GM23248 (cell line): ENCODE data around the gene PRPSAP2. TPM values are rescaled to one million over a fixed set of nuclear protein-coding genes. Genes with fewer than 3 reads are reported as not detected.

Experiments used
- DNase-seq: peaks from one replicate; pipeline ENCODE4 v3.0.0-alpha.2; 2015
- H2AFZ ChIP-seq: fragments of 200-600 bp; sonication (generic); 2 replicates; pipeline ENCODE4 v1.6.1; 2016; ENCODE audit warnings: antibody characterized with exemption
- H3F3A ChIP-seq: fragments of 200-600 bp; sonication (generic); 2 replicates; pipeline ENCODE4 v1.6.1; 2016; ENCODE audit warnings: mild to moderate bottlenecking, antibody characterized with exemption, mixed run types; ENCODE audit not compliant: insufficient read depth
- H3K27ac ChIP-seq: fragments of 200-600 bp; sonication (generic); 2 replicates; pipeline ENCODE4 v1.5.1; 2016; ENCODE audit warnings: mild to moderate bottlenecking
- H3K27me3 ChIP-seq: fragments of 200-600 bp; sonication (generic); replicated peaks from 2 replicates; pipeline ENCODE4 v1.6.1; 2016; ENCODE audit warnings: mild to moderate bottlenecking; ENCODE audit not compliant: insufficient read depth
- H3K36me3 ChIP-seq: fragments of 200-600 bp; sonication (generic); 2 replicates; pipeline ENCODE4 v1.6.1; 2016; ENCODE audit warnings: low read depth, mild to moderate bottlenecking
- H3K4me1 ChIP-seq: fragments of 200-600 bp; sonication (generic); 2 replicates; pipeline ENCODE4 v1.6.1; 2016; ENCODE audit warnings: mild to moderate bottlenecking; ENCODE audit not compliant: insufficient read depth
- H3K4me2 ChIP-seq: fragments of 200-600 bp; sonication (generic); one replicate; pipeline ENCODE4 v1.6.1; 2016; ENCODE audit warnings: mild to moderate bottlenecking; ENCODE audit not compliant: unreplicated experiment
- H3K4me3 ChIP-seq: fragments of 200-600 bp; sonication (generic); 2 replicates; pipeline ENCODE4 v1.5.1; 2016; ENCODE audit warnings: mild to moderate bottlenecking
- H3K79me2 ChIP-seq: fragments of 200-600 bp; sonication (generic); 2 replicates; pipeline ENCODE4 v1.6.1; 2016; ENCODE audit warnings: mild to moderate bottlenecking; ENCODE audit not compliant: insufficient read depth
- H3K9ac ChIP-seq: fragments of 200-600 bp; sonication (generic); 2 replicates; pipeline ENCODE4 v1.6.1; 2016; ENCODE audit warnings: mild to moderate bottlenecking
- H3K9me2 ChIP-seq: fragments of 200-600 bp; sonication (generic); 2 replicates; pipeline ENCODE4 v1.6.1; 2016; ENCODE audit warnings: mixed run types, mild to moderate bottlenecking, moderate library complexity; ENCODE audit not compliant: insufficient read depth
- H3K9me3 ChIP-seq: fragments of 200-600 bp; sonication (generic); one replicate; pipeline ENCODE4 v1.6.1; 2017; ENCODE audit warnings: low read depth
- H4K20me1 ChIP-seq: fragments of 200-600 bp; sonication (generic); 2 replicates; pipeline ENCODE4 v1.6.0; 2016; ENCODE audit not compliant: insufficient read depth
- EZH2 ChIP-seq: fragments of 200-600 bp; sonication (generic); IDR thresholded peaks from 2 replicates; pipeline ENCODE4 v1.6.1; 2018; ENCODE audit warnings: antibody characterized with exemption, mild to moderate bottlenecking; ENCODE audit not compliant: insufficient read depth, poor library complexity, severe bottlenecking
- EZH2phosphoT487 ChIP-seq: fragments of 200-600 bp; sonication (generic); IDR thresholded peaks from 2 replicates; pipeline ENCODE4 v1.6.1; 2018; ENCODE audit warnings: antibody characterized with exemption, moderate library complexity, mild to moderate bottlenecking, low read depth; ENCODE audit not compliant: insufficient read depth
- WGBS, 2 experiments: methylation state at CpG; one replicate each; pipeline ENCODE4 v1.1.6; 2015 to 2017; ENCODE audit warnings: low lambda C conversion rate in 2 of 2, low coverage in 1 of 2; ENCODE audit errors: missing lambda C conversion rate in 2 of 2; 5-methylcytosine and 5-hydroxymethylcytosine counted together
- in situ Hi-C: fragments of 300-500 bp; cut with MboI; formaldehyde crosslinking; loops from 2 replicates; pipeline ENCODE4 v1.15.0; 2020
- polyA plus RNA-seq: library from polyadenylated mRNA; unstranded; fragments of >200 nt; fragmentation: Nextera tagmentation; extraction: Ambion mirVana; gene quantifications from 2 replicates; pipeline ENCODE4 v1.2.1, GENCODE V29; 2016
- small RNA-seq: library from RNA; depleted of rRNA; stranded (forward); fragments of <200 nt; gene quantifications from one replicate; pipeline ENCODE3, GENCODE V24; 2014; ENCODE audit warnings: low read depth, low replicate concordance
- total RNA-seq: library from RNA; depleted of rRNA; stranded (reverse); fragments of >200 nt; shearing (Covaris generic); gene quantifications from 2 replicates; pipeline ENCODE4 v1.2.3, GENCODE V29; 2014; rRNA removed

Gene PRPSAP2
- total and polyA plus RNA-seq, 2 experiments from 2014 or later: 19.4 to 23.5 TPM

DNA sequence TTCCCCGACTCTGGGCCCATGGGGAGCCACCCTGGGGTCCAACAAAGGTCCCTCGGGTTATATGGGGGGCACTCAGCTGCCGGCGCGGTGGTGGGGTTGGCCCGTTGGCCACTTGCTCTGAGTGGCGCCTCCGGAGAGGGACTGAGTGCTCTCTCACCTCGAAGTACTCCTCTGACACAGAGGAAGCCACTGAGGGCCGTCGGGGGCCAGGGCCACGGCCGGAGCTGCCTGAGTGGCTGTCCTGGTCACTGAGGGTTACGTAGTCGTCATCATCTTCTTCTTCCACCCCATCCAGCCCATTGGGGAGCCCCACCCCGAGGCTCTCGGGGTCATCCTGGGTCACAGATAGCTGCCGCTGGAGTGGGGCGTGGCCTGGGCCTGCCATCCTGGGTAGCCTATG, 119.7 kb downstream of the PRPSAP2 start:
- Histone ChIP-seq H2AFZ (no peak overlapping the region), H3K9ac (no peak overlapping the region), H3K27me3 (no peaks in the 10 kb centered on the region), H3K9me2 (no peaks in the 10 kb centered on the region), H3K36me3 (no peaks in the 10 kb centered on the region), H3K9me3 (no peaks in the 10 kb centered on the region), H3K4me3 (no peak overlapping the region), H3K79me2 (peaks cover 22% of the 10 kb centered on the region; the same call in 1 of the 2 replicates), H3K4me2 (no peak overlapping the region), H3F3A (peaks cover 3% of the 10 kb centered on the region; the same call in 1 of the 2 replicates), H4K20me1 (no peaks in the 10 kb centered on the region), H3K27ac (no peak overlapping the region), H3K4me1 (peaks cover 14% of the 10 kb centered on the region)
- no peak for DNase-seq
- in situ Hi-C loops: no loop called here
- 90 to 91% methylated on average over 18 to 19 of the region's 19 CpGs for WGBS, 2 experiments
- TF ChIP-seq EZH2phosphoT487: no peak
- no peak for TF ChIP-seq EZH2

DNA sequence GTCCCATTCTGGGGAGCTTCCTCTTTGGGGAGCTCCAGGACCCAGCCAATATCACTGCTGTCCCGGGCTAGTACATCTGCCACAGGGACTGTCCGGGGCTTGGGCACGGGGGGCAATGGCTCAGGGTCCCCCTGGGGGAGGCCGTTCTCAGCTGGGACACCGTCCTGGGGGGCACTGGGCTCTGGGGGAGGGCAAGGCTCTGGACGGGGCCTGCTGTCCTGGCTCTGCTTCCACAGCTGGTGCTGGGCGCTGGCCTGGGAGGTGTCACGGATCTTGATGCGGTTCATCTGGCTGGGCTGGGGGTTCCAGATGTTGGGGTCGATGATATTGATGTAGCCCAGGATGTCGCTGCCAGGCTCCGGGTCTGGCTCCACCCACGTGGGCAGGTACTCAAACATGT, 120.1 kb downstream of the PRPSAP2 start:
- Histone ChIP-seq H3K27ac (no peak overlapping the region), H3K27me3 (no peaks in the 10 kb centered on the region), H3K79me2 (peaks cover 26% of the 10 kb centered on the region; the same call in 1 of the 2 replicates), H3K4me3 (no peak overlapping the region), H3K9ac (no peak overlapping the region), H3F3A (peaks cover 4% of the 10 kb centered on the region; the same call in 1 of the 2 replicates), H4K20me1 (no peaks in the 10 kb centered on the region), H3K36me3 (no peaks in the 10 kb centered on the region), H3K9me3 (no peaks in the 10 kb centered on the region), H3K4me1 (peaks cover 14% of the 10 kb centered on the region), H3K4me2 (no peak overlapping the region), H3K9me2 (no peaks in the 10 kb centered on the region), H2AFZ (no peak overlapping the region)
- DNase-seq: no peak
- TF ChIP-seq EZH2phosphoT487 (no peak), EZH2 (no peak)
- in situ Hi-C loops: no loop called here
- 94 to 96% methylated on average over 12 to 13 of the region's 13 CpGs for WGBS, 2 experiments

DNA sequence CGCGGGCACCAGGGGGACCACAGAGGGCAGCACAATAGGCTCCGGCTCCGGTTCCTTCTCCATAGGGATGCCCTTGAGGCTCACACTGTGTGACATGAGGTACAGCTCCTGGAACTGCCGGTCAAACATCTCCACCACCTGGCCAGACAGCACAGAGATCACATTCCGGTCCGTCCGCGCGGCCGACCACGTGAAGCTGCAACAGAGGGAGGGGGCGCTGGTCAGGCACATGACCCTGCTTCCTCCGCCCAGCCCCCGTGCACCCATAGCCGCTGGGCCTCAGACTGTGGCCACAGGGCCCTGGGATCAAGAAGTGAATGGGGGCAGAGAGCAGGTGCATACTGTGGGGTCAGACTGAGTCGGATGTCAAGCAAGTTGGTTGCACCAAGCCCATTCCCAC, 120.7 kb downstream of the PRPSAP2 start:
- no peak overlapping the region for H3K27ac ChIP-seq
- in situ Hi-C loops: no loop called here
- peaks cover 14% of the 10 kb centered on the region for H3K4me1 ChIP-seq
- no peak overlapping the region for H3K9ac ChIP-seq
- WGBS, 2 experiments: 94% methylated on average over 16 to 17 of the region's 17 CpGs
- H2AFZ ChIP-seq: no peak overlapping the region
- TF ChIP-seq EZH2phosphoT487: no peak
- peaks cover 4% of the 10 kb centered on the region; the same call in 1 of the 2 replicates for H3F3A ChIP-seq
- no peak for DNase-seq
- H4K20me1 ChIP-seq: no peaks in the 10 kb centered on the region
- peaks cover 30% of the 10 kb centered on the region; the same call in 1 of the 2 replicates for H3K79me2 ChIP-seq
- H3K9me2 ChIP-seq: no peaks in the 10 kb centered on the region
- no peak overlapping the region for H3K4me2 ChIP-seq
- no peak overlapping the region for H3K4me3 ChIP-seq
- H3K36me3 ChIP-seq: no peaks in the 10 kb centered on the region
- H3K27me3 ChIP-seq: no peaks in the 10 kb centered on the region
- H3K9me3 ChIP-seq: no peaks in the 10 kb centered on the region

Small RNA genes within 50 kb of the gene (small RNA-seq; reads per million reads assigned to genes)
- not detected for gene RF00324

Other genes with a start within 250 kb of the PRPSAP2 start
- gene TBC1D28, start 213.7 kb upstream of the PRPSAP2 start, total RNA-seq: not detected in 2 replicates
- gene TBC1D28, start 213.7 kb upstream of the PRPSAP2 start, polyA plus RNA-seq: not detected in 2 replicates
- 5.8 and 11.5 TPM in 2 replicates for gene FOXO3B, start 175.8 kb upstream of the PRPSAP2 start, total RNA-seq
- 1.2 and 1.8 TPM in 2 replicates for gene FOXO3B, start 175.8 kb upstream of the PRPSAP2 start, polyA plus RNA-seq
- 0.11 and 0.25 TPM in 2 replicates for gene FBXW10, start 114.1 kb upstream of the PRPSAP2 start, total RNA-seq
- not detected in 2 replicates for gene FBXW10, start 114.1 kb upstream of the PRPSAP2 start, polyA plus RNA-seq
- gene TVP23B, start 76.9 kb upstream of the PRPSAP2 start, total RNA-seq: 55.0 and 80.7 TPM in 2 replicates
- 81.9 and 82.0 TPM in 2 replicates for gene TVP23B, start 76.9 kb upstream of the PRPSAP2 start, polyA plus RNA-seq
- gene SLC5A10, start 94.0 kb downstream of the PRPSAP2 start, total RNA-seq: not detected in 2 replicates
- 0.10 TPM in 1 of 2 replicates, not detected in the other for gene SLC5A10, start 94.0 kb downstream of the PRPSAP2 start, polyA plus RNA-seq
- 26.2 and 27.7 TPM in 2 replicates for gene FAM83G, start 146.6 kb downstream of the PRPSAP2 start, total RNA-seq
- gene FAM83G, start 146.6 kb downstream of the PRPSAP2 start, polyA plus RNA-seq: 8.9 and 9.3 TPM in 2 replicates
- gene GRAP, start 188.8 kb downstream of the PRPSAP2 start, total RNA-seq: not detected in 2 replicates
- gene GRAP, start 188.8 kb downstream of the PRPSAP2 start, polyA plus RNA-seq: not detected in 2 replicates